Liver (tissue), 9 donors: ENCODE measurements around the gene PITX2. TPM values are rescaled to one million over a fixed set of nuclear protein-coding genes. Genes with fewer than 3 reads are reported as not detected.

Source experiments
- DNase-seq: peaks from one replicate; pipeline ENCODE4 v3.0.0-alpha.2; 2017; ENCODE audit warnings: low spot score
- H3K27ac ChIP-seq, 2 donors: one replicate each; pipeline ENCODE4 v1.7.0; 2013; ENCODE audit warnings: inconsistent platforms in 2 of 2, low read length in 2 of 2, control low read depth in 1 of 2, low read depth in 1 of 2, mild to moderate bottlenecking in 1 of 2
- H3K27me3 ChIP-seq, 4 donors: one replicate each; pipeline versions ENCODE4 v1.6.1 to v1.7.0; 2013; ENCODE audit warnings: low read length in 3 of 4, inconsistent platforms in 1 of 4, mild to moderate bottlenecking in 1 of 4, moderate library complexity in 1 of 4; ENCODE audit not compliant: control insufficient read depth in 4 of 4, insufficient read depth in 4 of 4
- H3K36me3 ChIP-seq, 4 donors: one replicate each; pipeline versions ENCODE4 v1.6.1 to v1.7.0; 2013; ENCODE audit warnings: low read length in 3 of 4, mild to moderate bottlenecking in 3 of 4, low read depth in 1 of 4, moderate library complexity in 1 of 4; ENCODE audit not compliant: control insufficient read depth in 4 of 4, insufficient read depth in 3 of 4
- H3K4me1 ChIP-seq, 4 donors: one replicate each; pipeline versions ENCODE4 v1.6.1 to v1.7.0; 2013; ENCODE audit warnings: low read length in 3 of 4, mild to moderate bottlenecking in 3 of 4, moderate library complexity in 1 of 4; ENCODE audit not compliant: control insufficient read depth in 4 of 4, insufficient read depth in 4 of 4
- H3K4me3 ChIP-seq, 3 donors: one replicate each; pipeline versions ENCODE4 v1.6.1 to v1.7.0; 2013; ENCODE audit warnings: low read length in 3 of 3, control low read depth in 1 of 3, low read depth in 1 of 3, mild to moderate bottlenecking in 1 of 3
- H3K9ac ChIP-seq, 2 donors: one replicate each; pipeline ENCODE4 v1.7.0; 2013; ENCODE audit warnings: low read length in 2 of 2, mild to moderate bottlenecking in 2 of 2, moderate library complexity in 2 of 2, control low read depth in 1 of 2, low read depth in 1 of 2
- H3K9me3 ChIP-seq, 4 donors: one replicate each; pipeline versions ENCODE4 v1.6.1 to v1.7.0; 2013; ENCODE audit warnings: low read length in 3 of 4; ENCODE audit not compliant: control insufficient read depth in 4 of 4
- EGR1 ChIP-seq, 2 donors: IDR thresholded peaks; 2 replicates each; pipeline ENCODE4 v1.6.1; 2016 to 2018; ENCODE audit warnings: antibody characterized with exemption in 2 of 2, low read depth in 2 of 2
- FOXA2 ChIP-seq: IDR thresholded peaks from 2 replicates; pipeline ENCODE4 v1.6.1; 2016; ENCODE audit warnings: antibody characterized with exemption
- GABPA ChIP-seq, 2 donors: IDR thresholded peaks in 1 of 2; conservative IDR thresholded peaks in 1 of 2; 2 replicates each; pipeline ENCODE4 v1.6.1; 2016; ENCODE audit warnings: antibody characterized with exemption in 2 of 2, mild to moderate bottlenecking in 1 of 2, moderate library complexity in 1 of 2
- HNF4G ChIP-seq: IDR thresholded peaks from 2 replicates; pipeline ENCODE4 v1.6.1; 2016; ENCODE audit warnings: antibody characterized with exemption
- JUND ChIP-seq, 2 donors: IDR thresholded peaks; 2 replicates each; pipeline ENCODE4 v1.6.1; 2016; ENCODE audit warnings: antibody characterized with exemption in 2 of 2
- RXRA ChIP-seq, 2 donors: IDR thresholded peaks; 2 replicates each; pipeline ENCODE4 v1.6.1; 2017 to 2018; ENCODE audit warnings: antibody characterized with exemption in 2 of 2, mild to moderate bottlenecking in 1 of 2
- SP1 ChIP-seq: IDR thresholded peaks from 2 replicates; pipeline ENCODE4 v1.6.1; 2018; ENCODE audit warnings: antibody characterized with exemption, mild to moderate bottlenecking
- WGBS: extraction: QIAGEN DNeasy Blood & Tissue Kit; methylation state at CpG from one replicate; pipeline ENCODE4 v1.1.7; 2013; 5-methylcytosine and 5-hydroxymethylcytosine counted together
- polyA plus RNA-seq, 2 donors: library from polyadenylated mRNA; stranded (reverse) in 1 of 2; unstranded in 1 of 2; fragments of 200-250 nt in 1 of 2; fragments of >200 nt in 1 of 2; fragmentation: Nextera tagmentation in 1 of 2; extraction: Ambion mirVana in 1 of 2; gene quantifications; one replicate each; pipeline versions ENCODE4 v1.2.1 to v1.2.3, GENCODE V29; 2013 to 2015
- total RNA-seq, 2 donors: library from RNA; depleted of rRNA; stranded (reverse); fragments of >200 nt; gene quantifications; one replicate each; pipeline ENCODE4 v1.2.3, GENCODE V29; 2014
- TF ChIP-seq, protein P1 (sequence below): IDR thresholded peaks from 2 replicates; pipeline ENCODE4 v1.6.1; 2016; ENCODE audit warnings: antibody characterized with exemption
- TF ChIP-seq, protein P2 (sequence below): IDR thresholded peaks from 2 replicates; pipeline ENCODE4 v1.6.1; 2016; ENCODE audit warnings: antibody characterized with exemption
- TF ChIP-seq, protein P3 (sequence below): IDR thresholded peaks from 2 replicates; pipeline ENCODE4 v1.6.1; 2016; ENCODE audit warnings: antibody characterized with exemption, mild to moderate bottlenecking
- donor health status: healthy.
- donor health status: healthy.
- donor health status: healthy.
- donor health status: healthy.
- donor health status: healthy.

The PITX2 gene
- total and polyA plus RNA-seq, 4 donors = 0.06 TPM; not detected in 3

DNA sequence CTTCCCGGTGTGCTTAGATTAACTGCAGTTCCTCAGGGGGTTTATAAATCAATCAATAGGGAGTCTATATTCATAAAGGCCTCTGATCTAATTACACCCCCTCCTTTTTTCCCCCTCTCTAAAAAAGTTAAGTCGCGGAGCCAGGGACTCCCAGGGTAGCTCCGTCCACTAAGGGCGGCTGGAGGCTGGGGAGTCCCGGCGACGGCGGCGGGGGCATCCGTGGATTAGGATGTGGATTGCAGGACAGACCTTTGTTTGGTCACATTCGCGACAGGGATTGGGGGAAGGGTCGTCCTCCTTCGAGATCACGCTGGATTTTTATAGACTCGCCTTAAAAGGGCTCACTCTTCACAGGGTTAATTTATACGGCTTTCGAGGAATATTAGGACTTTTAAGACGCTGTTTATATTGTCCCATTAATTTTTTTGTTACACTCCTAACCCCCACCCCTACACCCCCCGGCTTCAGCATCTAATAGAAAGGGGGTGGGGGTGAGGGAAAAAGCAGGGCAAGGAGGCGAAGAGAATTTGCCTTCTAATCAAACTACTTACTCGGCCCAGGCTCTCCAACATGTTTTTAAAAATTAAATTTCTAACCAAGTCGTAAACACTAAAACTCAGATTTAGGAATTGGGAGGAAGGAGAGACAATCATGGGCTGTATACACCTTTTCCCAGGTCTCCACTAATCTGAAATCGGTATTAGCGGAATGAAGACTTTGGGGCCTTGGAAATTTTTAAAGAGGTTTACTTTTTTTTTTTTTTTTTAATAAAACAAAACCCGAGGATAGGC is 8.5 kb downstream of the PITX2 start:
- 18% methylated on average over 27 of the region's 27 CpGs for WGBS
- Histone ChIP-seq H3K9me3 (peaks cover 0 to 5% (median 0%) of the 10 kb centered on the region in 4 donors), H3K36me3 (no peaks in the 10 kb centered on the region), H3K27me3 (peaks cover 0 to 57% (median 26%) of the 10 kb centered on the region in 4 donors), H3K27ac (no peak overlapping the region), H3K4me1 (peaks cover 2 to 28% (median 12%) of the 10 kb centered on the region in 4 donors), H3K4me3 (no peak overlapping the region), H3K9ac (no peak overlapping the region)
- no peak for DNase-seq
- TF ChIP-seq JUND (IDR thresholded peaks at IDR 0.05) = no peak
- no peak for TF ChIP-seq EGR1 (IDR thresholded peaks at IDR 0.05; ENCODE audit: low read depth in 2 of 2)
- no peak for TF ChIP-seq FOXA2
- no peak for TF ChIP-seq GABPA (IDR thresholded peaks at IDR 0.05 in 1 of 2, conservative IDR thresholded peaks at IDR 0.05 in 1 of 2)
- no peak for TF ChIP-seq HNF4G
- TF ChIP-seq, protein P1, sequence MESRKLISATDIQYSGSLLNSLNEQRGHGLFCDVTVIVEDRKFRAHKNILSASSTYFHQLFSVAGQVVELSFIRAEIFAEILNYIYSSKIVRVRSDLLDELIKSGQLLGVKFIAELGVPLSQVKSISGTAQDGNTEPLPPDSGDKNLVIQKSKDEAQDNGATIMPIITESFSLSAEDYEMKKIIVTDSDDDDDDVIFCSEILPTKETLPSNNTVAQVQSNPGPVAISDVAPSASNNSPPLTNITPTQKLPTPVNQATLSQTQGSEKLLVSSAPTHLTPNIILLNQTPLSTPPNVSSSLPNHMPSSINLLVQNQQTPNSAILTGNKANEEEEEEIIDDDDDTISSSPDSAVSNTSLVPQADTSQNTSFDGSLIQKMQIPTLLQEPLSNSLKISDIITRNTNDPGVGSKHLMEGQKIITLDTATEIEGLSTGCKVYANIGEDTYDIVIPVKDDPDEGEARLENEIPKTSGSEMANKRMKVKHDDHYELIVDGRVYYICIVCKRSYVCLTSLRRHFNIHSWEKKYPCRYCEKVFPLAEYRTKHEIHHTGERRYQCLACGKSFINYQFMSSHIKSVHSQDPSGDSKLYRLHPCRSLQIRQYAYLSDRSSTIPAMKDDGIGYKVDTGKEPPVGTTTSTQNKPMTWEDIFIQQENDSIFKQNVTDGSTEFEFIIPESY = no peak
- TF ChIP-seq, protein P2, sequence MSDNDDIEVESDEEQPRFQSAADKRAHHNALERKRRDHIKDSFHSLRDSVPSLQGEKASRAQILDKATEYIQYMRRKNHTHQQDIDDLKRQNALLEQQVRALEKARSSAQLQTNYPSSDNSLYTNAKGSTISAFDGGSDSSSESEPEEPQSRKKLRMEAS = no peak
- TF ChIP-seq RXRA (IDR thresholded peaks at IDR 0.05) = no peak
- no peak for TF ChIP-seq SP1

DNA sequence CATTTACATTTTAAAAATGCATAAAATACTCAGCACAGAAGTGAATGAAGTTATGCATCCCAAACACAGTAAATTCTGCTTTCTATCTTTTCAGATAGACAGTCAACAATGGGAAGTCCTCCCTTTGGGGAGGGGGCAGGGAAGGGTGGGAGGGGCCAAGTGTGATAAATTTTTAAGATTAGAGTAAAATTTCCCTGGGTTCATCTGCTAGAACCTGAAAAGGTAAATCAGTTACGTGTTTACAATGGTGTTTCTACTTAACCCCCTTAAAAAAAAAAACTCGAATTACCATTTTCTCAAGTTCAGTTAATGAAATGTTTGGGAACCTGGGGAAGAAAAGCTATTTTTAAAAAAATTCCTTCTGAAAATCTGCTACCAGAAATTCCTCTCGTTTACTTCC is 9.1 kb downstream of the PITX2 start:
- peaks cover 0 to 5% (median 0%) of the 10 kb centered on the region in 4 donors for H3K9me3 ChIP-seq
- no peak overlapping the region for H3K4me3 ChIP-seq
- no peaks in the 10 kb centered on the region for H3K36me3 ChIP-seq
- peaks cover 2 to 24% (median 11%) of the 10 kb centered on the region in 4 donors for H3K4me1 ChIP-seq
- no peak for DNase-seq
- WGBS = 15% methylated on average over 3 of the region's 3 CpGs
- TF ChIP-seq FOXA2 = no peak
- TF ChIP-seq, protein P3, sequence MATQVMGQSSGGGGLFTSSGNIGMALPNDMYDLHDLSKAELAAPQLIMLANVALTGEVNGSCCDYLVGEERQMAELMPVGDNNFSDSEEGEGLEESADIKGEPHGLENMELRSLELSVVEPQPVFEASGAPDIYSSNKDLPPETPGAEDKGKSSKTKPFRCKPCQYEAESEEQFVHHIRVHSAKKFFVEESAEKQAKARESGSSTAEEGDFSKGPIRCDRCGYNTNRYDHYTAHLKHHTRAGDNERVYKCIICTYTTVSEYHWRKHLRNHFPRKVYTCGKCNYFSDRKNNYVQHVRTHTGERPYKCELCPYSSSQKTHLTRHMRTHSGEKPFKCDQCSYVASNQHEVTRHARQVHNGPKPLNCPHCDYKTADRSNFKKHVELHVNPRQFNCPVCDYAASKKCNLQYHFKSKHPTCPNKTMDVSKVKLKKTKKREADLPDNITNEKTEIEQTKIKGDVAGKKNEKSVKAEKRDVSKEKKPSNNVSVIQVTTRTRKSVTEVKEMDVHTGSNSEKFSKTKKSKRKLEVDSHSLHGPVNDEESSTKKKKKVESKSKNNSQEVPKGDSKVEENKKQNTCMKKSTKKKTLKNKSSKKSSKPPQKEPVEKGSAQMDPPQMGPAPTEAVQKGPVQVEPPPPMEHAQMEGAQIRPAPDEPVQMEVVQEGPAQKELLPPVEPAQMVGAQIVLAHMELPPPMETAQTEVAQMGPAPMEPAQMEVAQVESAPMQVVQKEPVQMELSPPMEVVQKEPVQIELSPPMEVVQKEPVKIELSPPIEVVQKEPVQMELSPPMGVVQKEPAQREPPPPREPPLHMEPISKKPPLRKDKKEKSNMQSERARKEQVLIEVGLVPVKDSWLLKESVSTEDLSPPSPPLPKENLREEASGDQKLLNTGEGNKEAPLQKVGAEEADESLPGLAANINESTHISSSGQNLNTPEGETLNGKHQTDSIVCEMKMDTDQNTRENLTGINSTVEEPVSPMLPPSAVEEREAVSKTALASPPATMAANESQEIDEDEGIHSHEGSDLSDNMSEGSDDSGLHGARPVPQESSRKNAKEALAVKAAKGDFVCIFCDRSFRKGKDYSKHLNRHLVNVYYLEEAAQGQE = no peak
- TF ChIP-seq RXRA (IDR thresholded peaks at IDR 0.05) = no peak
- no peak for TF ChIP-seq HNF4G
- peaks cover 0 to 54% (median 25%) of the 10 kb centered on the region in 4 donors for H3K27me3 ChIP-seq
- no peak overlapping the region for H3K9ac ChIP-seq
- H3K27ac ChIP-seq = no peak overlapping the region
